HG02981 (cell line): Measurements from ENCODE around the gene DAB2IP.

Source experiments
- ATAC-seq: cut with Tn5 transposase; IDR thresholded peaks from one replicate; pipeline ENCODE4 v1.9.1; 2021; ENCODE audit warnings: mild to moderate bottlenecking, moderate library complexity; ENCODE audit not compliant: unreplicated experiment

DAB2IP gene

DNA sequence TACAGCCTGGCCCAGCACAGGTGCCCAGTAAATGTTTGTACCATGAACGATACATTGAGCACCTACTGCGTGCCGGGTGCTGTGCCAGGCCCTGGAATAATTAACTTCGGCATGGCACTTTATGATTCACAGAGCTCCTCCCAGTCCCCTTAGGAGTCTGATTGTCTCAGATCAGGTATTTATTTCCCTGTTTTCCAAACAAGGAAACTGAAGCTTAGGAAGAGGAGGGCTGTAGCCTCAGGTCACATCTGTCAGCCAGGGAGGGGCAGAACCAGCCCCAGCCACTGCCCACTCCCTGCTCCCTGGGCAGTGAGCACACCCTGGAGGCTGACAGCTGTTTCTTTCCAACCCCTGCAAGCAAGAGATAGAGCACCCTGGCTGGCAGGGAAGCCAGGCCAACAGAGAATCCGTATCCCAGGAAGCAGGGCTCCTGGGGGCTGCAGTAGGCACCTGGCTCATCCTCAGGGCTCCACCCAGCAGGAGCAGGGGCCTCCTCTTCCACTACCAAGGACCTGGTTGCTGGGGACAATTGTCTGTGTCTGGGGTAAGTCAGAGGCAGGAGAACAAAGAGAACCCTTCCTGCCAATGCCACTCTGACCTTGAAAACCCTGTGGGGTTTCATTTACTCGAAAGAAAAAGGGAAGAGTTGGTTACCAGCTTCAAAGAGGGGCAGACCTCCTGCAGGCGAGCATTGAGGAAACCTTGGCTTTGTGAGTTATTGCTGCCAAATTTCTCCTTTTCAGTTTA is 69.0 kb downstream of the DAB2IP start:
- no peak for ATAC-seq

- no peak for ATAC-seq
These were observed 69.6 kb downstream of the DAB2IP start for GRCh38 chr9:121721058-121721350.

GRCh38 chr9:121721770-121722169 is 70.3 kb downstream of the DAB2IP start:
- ATAC-seq, result no peak

DNA sequence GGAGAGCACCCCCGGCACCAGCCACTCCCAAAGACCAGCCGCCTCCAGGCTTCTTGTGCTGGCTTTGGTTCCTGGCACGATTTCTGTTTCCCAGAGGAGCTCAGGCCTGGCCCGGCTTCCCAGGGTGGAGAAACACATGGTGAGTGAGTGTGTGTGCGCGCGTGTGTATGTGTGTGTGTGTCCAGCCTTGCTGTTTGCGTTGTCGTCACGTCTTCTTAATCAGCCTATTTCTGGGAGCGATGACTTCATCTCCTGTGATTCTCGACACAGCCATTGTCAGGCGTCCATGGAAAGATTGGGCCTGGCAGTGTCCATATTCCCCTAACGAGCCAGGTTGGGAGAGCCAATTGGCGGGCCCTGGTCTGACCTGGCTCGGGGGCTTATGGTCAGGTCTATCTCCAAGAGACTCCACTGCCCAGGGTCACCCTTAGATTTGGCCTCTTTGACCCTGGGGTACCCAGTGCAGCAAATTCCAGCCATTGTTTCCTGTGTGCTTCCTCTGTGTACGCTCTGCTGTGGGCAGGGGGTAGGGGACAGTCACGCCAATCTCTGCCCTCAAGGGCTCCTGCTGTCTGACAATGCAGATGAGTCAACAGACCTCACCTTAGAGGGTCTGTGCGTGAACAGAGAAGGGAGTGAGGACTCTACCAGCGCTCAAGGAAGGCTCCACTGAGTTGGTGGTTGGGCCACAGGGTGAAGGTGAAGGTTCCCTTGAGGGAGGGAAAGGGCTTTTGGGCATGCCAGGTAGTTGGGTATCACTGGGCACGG is 73.8 kb downstream of the DAB2IP start:
- no peak for ATAC-seq

DNA sequence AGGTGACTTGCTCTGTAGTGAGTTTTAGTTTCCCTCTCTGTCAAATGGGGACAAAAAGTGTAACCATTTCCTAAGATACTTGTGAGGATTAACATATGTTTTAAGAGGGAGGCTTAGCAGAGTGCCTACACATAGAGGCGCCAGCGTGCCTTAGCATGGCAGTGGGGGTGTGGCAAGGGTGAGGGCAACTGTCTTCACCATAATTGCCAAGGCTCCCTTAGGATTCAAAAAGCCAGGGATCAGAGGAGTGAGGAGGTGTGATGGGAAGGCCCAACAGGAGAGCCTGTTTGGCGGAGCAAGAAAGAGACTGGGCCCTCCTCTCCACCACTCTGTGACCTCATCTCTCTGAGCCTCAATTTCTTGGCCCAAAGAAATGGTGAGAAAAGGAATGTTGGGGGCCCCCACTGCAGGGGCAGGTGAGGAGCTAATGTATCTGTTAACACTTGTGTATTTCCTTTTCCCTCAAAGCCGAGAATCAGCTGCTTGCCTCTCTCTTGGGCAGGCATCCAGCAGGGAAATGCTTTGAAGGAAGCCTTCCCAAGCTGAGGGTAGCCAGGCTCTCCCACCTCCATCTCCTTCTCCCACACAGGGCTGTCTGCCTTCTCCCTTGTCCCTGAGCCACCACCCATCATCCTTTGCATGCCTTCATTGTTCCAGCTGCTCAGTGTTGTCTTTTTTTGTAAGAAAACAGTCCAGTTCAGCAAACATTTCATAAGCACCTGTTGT is 76.0 kb downstream of the DAB2IP start:
- no peak for ATAC-seq

DNA sequence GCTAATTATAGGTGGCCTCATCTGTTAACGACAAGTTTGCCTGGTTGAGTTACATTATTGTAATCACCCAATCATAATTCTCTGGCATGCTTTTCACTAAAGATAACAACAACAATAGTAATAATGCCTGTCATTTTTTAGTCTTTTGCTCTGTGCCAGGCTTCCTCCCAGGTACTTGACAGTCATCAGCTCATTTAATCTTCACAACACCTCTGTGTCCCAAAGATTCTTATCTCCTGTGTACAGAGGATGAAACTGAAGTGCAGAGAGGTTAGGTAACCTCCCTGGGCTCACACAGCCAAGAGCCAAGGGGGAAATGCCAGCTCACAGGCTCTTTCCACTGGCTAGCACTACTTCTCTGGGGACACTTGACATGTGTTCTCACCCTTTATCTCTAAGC is 77.5 kb downstream of the DAB2IP start:
- no peak for ATAC-seq

DNA sequence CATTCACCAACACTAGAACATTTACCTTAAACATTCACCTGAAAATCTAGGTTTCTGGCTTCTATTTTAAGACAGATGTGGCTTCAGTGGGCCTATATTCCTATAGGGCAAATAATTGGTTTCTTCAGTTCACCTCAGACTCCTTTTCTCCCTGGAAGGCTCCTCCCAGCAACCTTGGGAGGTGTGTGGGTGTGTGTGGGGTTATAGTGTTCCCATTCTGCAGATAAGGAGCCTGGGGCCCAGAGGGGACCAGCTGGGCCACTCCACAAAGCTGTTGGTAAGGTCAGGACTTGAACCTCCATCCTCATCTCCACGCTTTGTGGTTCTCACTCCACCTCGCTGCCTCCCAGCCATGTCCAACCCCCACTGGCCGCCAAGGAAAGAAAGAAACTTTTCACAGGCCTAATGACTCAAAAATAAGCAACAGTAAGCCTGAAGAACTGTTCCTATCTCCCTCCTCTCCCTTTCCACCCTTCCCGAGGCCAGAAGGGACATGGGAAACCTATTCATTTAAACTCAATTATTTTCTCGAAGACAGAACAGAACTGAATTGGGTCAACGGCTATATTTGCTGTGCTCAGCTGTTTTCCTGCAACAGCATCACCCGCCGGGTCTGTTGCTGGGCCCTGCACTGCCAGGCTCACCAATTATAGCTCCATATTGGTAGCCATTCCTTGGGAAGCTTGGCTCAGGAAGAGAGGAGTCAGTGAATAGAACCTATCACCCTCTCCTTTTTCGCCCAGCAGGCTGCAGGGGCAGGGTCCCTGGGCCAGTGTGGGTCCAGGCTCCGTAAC is 78.5 kb downstream of the DAB2IP start:
- no peak for ATAC-seq

- ATAC-seq, result no peak
These were observed 79.7 kb downstream of the DAB2IP start for GRCh38 chr9:121731090-121731489.

GRCh38 chr9:121731919-121732318 is 80.5 kb downstream of the DAB2IP start:
- no peak for ATAC-seq

GRCh38 chr9:121732389-121732788 is 81.0 kb downstream of the DAB2IP start:
- ATAC-seq, result no peak

DNA sequence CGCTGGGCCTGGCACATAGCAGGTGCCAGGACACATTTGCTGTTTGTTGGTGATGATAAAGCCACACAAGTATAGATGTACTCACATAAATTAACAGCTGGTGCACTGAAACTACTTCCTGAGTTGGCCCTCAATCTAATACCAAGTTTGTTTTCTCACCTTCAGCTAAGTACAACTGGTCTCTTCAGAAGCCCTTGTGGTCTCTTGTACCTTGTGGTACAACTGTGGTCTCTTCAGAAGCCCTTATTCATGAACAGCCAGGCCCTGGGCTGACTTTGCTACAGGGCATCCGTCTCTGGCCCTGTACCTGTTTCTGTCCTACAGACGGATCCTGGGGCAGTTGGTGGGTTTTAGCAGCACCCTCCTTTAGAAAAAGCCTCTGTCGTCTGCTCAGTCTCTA is 81.5 kb downstream of the DAB2IP start:
- ATAC-seq, result no peak

DNA sequence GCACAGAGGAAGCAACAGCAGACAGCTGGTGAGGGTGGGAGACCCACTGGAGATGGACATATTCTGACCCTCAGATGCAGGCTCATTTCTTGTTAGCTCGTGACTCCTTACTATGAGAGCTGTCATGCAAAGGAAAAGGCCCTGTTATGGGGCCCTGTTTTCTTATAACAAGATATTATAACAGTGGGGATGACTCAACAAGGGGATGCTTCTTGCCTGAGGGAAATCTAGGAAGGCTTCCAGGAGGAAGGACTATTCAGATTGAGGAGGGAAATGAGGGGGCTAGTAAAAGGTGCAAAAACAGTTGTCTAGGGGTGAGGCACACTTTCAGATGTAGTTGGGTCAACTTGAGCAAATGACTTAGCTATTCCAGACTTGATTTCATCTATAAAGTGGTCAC is 83.0 kb downstream of the DAB2IP start:
- ATAC-seq, result no peak

DNA sequence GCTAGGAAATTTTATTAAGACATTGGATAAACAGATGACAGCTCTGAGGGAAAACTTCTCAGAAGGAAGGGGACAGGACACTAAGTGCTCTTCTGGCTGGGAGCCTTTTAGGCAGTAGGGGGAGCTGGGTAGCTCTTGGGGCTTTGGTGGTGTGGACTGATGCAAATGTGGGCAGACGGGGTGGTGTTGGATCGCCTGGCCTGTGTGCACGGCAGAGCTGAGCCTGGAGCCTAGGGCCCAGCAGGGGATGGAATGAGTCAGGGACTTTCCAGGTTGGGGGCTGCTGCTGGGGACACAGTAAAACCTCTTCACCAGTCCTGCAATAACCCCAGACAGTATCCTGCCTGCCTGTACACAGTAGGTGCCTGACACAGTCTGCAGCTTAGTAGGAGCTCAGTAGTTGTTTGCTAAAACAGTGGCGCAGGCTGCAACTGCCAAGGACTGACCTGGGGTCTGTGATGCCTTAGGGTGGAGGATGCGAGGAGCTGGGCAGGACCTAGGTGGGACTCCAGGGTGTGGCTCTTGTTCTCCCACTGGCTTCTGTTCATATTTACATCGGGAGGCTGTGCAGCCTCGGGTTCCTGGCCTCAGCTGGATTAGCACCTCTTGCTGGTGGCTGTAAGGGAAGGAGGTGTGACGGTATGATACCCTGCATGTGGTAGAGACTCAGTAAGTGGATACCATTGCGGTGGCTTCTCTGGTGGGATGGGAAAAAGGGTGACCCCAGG is 83.8 kb downstream of the DAB2IP start:
- peak; percentile 72 for ATAC-seq

- ATAC-seq, result no peak
These were observed 84.6 kb downstream of the DAB2IP start for GRCh38 chr9:121735793-121736770.

GRCh38 chr9:121736934-121737462 is 85.6 kb downstream of the DAB2IP start:
- no peak for ATAC-seq

DNA sequence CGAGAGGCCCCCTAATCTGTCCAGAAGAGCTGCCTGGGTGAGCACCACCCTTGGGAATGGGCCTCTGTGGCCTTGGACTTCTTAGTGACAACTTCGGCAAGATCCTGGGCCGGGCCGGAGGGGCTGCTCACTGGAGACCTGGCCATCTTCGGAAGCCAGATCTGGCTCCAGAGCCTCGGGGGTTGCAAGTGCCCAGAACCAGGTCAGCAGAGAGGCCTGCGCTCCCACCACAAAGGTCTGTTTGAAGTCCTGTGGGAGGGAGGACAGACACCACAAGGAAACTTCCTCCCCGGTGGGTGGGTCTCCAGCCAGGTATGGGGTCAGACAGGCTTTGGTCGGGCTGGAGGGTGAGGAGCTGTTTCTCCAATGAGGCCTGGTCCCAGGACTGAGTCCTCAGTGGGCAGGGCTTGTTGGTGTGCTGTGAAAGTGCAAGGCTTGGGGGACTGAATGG is 86.1 kb downstream of the DAB2IP start:
- no peak for ATAC-seq

GRCh38 chr9:121738411-121738810 is 87.0 kb downstream of the DAB2IP start:
- no peak for ATAC-seq

DNA sequence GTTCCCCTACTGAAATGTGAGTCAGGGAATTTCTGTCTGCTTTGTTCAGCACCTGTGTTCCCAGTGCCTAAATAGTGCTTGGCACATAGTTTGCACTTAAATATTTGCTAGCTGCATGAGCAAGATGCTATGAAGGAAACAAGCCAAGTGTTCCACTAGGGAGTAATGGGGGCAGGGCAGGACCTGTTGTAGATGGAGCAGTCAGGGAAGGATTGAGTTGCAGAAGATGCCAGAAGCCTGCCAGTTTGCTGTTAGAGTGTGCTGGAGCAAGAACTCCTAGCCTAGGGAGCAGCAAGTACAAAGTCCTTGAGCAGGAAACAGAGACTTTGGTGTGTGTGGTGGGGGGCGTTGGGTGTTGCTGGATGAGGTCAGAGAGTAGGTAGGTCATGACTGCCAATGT is 87.5 kb downstream of the DAB2IP start:
- no peak for ATAC-seq

DNA sequence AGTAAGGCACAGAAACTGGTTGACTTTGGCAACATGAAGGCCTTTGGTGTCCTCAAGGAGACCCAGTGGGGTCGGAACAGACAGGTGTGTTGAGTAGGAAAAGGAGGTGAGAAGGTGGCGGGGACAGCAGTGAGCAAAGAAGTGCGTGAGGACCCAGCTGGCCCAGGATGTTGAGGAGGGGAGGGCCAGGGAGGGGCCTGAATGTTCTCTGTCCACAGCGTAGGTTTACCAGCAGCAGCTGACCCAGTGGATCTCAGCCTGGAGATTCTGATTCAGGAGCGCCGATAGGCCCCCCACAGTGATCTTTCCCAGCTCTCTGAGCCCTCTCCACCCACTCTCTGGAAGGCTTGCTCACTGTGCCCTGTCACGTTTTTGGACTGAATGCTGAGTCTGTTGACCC is 88.5 kb downstream of the DAB2IP start:
- ATAC-seq, result no peak
